ENCODE data around the gene RREB1. TPM values are rescaled to one million over a fixed set of nuclear protein-coding genes. Genes with fewer than 3 reads are reported as not detected.

The RREB1 gene
- total and polyA plus RNA-seq, 2 donors (not counting 3 experiments of a cell fraction or from before 2014, with no cell fraction given) = 3.7 to 33.0 TPM

GRCh38 chr6:7243179-7243981, 135.6 kb downstream of the RREB1 start:
- Histone ChIP-seq H3K9me1 (replicated peaks; ENCODE audit: control insufficient read depth, extremely low read depth, insufficient read depth, low read length) (no peaks in the 10 kb centered on the region), H2AFZ (ENCODE audit: low read depth, low read length) (no peak overlapping the region), H3K27me3 (ENCODE audit: control insufficient read depth in 2 of 2, insufficient read depth in 2 of 2, low read length in 2 of 2) (no peaks in the 10 kb centered on the region), H3K4me3 (replicated peaks in 1 of 3; ENCODE audit: insufficient read depth in 1 of 3, low read depth in 1 of 3, low read length in 3 of 3) (no peak overlapping the region), H3K4me1 (ENCODE audit: control insufficient read depth, extremely low read depth, insufficient read depth, low read length) (no peaks in the 10 kb centered on the region), H3K9ac (replicated peaks; ENCODE audit: extremely low read depth, insufficient read depth, low read length) (no peak overlapping the region), H4K20me1 (replicated peaks; ENCODE audit: control insufficient read depth, extremely low read depth, insufficient read depth, low read length) (peaks cover 2% of the 10 kb centered on the region), H3K27ac (ENCODE audit: insufficient read depth, low read depth, low read length) (no peak overlapping the region), H3K36me3 (ENCODE audit: control insufficient read depth in 2 of 2, extremely low read depth in 1 of 2, insufficient read depth in 2 of 2, low read length in 2 of 2) (peaks cover 7 to 41% of the 10 kb centered on the region in 2 experiments), H3K9me3 (replicated peaks; ENCODE audit: control insufficient read depth, insufficient read depth, low read length) (no peaks in the 10 kb centered on the region), H3K79me2 (ENCODE audit: control insufficient read depth, insufficient read depth, low read length) (peaks cover 3% of the 10 kb centered on the region), H3K4me2 (ENCODE audit: insufficient read depth, low read length) (no peak overlapping the region)
- ChIA-PET CTCF (interaction anchor here (0.6 to 4.9 kb wide), 17 partner anchors 8 to 566 kb away, joined by 3 to 46 read pairs (median 4); no protein-coding TSS in a partner anchor), POLR2A (no interaction called here)
- BruUV-seq (replicated peaks) = no TSS peak
- TF ChIP-seq CTCF (IDR thresholded peaks at IDR 0.05; ENCODE audit: extremely low read depth in 1 of 2, insufficient read depth in 1 of 2, low read depth in 1 of 2, low read length in 2 of 2) (peak; percentile 81 to 86), JUN (IDR thresholded peaks at IDR 0.05; ENCODE audit: borderline replicate concordance, insufficient read depth, insufficient read length, low read depth) (no peak), MYC (IDR thresholded peaks at IDR 0.05; ENCODE audit: low read depth, low read length) (no peak)
- intact Hi-C loops (cut with micrococcal nuclease) = loop anchor here (1.0 to 2.0 kb wide), 10 partner anchors 136 to 686 kb away; partner anchors contain the start of gene RREB1
- dilution Hi-C loops (cut with MboI; ENCODE audit: extremely low pct_ligation_motif_present, low sequenced_read_pairs) = no loop called here
- FAIRE-seq (peak; percentile 81), DNase-seq (ENCODE audit: low read depth, low spot score) (peak; percentile 69)

Measured in endothelial cell of umbilical vein (primary cell).